HG02571 (cell line): ENCODE data around the gene ARAP1.

ENCODE experiments used
- ATAC-seq: cut with Tn5 transposase; IDR thresholded peaks from one replicate; pipeline ENCODE4 v1.9.1; 2021; ENCODE audit warnings: mild to moderate bottlenecking, moderate library complexity; ENCODE audit not compliant: unreplicated experiment

The ARAP1 gene

DNA sequence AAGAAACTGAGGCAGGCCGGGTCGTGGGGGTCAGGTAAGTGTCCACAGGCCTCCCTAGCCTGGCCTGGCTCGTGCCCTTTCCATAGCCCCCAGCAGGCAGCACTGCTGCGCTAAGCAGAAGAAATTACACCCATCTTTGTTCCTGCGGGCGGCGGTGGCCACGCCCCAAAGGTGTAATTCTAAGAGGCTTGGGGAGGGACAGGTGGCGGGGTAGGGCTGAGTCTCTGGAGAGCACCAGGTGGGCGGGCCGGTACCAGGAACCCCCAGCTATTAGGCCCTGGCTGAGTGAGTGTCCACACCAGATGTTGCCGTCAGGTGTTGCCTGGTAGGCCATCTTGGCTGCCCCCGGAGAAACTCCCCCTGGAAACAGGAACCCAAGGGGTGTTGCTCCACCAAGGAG, 12.3 kb upstream of the ARAP1 start:
- no peak for ATAC-seq

DNA sequence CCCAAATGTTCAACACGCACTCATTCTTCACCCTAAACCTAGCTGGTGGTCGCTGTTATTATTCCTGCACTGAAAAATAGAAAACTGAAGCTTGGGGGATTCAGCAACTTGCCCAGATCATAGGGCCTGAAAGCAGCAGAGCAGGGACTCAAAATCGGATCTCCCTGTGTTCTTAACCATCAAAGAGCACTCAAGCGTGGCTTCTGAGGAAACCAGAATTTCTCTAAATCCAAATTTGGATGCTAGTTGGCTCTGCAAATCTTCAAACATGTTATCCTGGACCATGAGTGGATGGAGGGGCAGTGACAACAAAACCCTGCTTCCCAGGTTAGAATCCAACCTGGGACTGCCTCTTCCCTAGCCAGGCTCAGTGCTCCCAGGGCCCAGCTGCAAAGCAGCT, 11.6 kb upstream of the ARAP1 start:
- no peak for ATAC-seq

DNA sequence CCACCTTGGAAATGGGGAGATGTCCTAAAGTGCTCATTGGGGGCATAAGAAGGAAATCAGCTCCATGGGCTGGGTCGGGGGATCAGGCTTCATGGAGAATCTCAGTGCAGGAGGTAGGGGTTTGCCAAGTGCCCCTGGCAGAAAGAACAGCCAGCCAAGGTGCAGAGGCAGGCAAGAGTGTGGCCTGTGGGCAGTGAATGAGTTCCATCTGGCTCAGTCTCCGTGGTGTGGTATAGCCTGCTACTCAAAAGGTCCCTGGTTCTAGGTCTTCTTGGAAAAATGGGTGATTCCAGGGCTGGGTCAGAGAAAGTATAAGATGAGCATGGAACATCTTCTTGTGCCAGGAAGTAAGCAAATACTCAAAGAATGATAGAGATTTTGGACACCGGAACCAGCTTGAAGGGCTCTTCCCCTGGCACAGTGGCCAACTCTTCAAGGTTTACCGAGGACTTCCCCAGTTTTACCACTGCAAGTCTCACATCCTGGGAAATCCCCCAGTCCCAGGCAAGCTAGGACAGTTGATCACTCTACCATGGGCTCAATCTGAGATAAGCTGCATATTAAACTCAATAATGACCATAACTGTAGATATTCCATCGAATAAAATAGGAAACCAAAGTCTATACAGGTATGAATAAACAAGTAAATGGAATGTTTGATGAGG, 10.6 kb upstream of the ARAP1 start:
- ATAC-seq, result no peak

DNA sequence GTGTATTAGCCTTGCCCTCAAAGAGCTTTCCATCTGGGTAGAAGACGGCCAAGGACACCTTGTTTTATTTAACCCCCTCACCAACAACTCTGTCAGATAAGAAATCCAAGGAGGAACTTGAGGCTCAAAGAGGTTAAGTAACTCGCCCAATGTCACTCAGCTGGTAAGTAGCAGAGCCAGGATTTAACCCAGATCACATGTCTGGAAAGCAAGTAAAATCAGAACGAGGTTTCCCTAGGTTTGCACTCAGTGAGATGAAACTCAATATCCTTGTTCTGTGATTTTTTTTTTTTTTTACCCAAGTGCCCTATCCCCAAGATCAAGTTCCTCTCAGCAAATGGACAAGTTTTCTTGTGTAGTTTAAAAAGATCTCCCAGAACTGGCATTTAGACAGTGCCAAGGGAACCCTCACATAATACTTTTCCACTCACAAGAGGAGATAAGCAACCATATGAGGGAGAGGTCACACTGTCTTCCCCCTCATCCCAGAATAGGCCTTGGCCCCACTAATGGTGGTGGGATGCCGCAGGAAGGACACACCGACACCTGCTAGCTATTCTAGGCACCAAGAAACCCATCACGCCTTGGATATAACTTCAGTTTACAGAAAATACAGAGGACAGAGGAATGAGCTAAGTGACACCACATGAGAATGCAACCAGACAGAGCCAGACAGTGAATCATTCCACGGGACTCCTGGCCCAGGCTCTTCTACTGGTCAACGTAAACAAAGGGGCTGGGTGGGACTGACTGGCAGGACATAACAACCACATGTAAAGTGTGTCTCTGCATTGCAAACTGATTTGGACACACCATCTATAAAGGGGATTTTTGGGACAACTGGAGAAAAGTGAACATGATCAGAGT, 8.6 kb upstream of the ARAP1 start:
- no peak for ATAC-seq

DNA sequence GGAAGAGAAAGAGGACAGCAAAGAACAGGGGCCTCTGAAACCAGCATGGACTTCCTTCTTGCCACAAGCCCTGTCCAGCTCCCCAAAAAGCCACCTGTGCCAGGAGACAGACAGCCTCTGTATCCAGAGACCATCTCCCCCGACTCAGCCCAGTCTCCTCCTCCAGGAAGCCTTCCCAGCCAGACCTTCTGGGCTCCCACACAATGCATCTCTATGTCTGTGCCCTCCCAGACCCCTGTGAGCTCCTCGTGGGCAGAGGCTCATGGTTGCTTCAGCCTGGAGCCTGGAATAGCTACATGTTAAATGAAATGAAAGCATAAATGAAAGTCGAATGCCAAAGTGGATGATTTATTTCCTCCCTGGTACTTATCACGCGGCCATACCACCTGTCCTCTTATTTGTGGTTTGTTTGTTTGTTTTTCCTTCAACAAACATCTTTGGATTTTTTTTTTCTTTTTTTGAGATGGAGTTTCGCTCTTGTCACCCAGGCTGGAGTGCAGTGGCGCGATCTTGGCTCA, 7.3 kb upstream of the ARAP1 start:
- ATAC-seq, result no peak

DNA sequence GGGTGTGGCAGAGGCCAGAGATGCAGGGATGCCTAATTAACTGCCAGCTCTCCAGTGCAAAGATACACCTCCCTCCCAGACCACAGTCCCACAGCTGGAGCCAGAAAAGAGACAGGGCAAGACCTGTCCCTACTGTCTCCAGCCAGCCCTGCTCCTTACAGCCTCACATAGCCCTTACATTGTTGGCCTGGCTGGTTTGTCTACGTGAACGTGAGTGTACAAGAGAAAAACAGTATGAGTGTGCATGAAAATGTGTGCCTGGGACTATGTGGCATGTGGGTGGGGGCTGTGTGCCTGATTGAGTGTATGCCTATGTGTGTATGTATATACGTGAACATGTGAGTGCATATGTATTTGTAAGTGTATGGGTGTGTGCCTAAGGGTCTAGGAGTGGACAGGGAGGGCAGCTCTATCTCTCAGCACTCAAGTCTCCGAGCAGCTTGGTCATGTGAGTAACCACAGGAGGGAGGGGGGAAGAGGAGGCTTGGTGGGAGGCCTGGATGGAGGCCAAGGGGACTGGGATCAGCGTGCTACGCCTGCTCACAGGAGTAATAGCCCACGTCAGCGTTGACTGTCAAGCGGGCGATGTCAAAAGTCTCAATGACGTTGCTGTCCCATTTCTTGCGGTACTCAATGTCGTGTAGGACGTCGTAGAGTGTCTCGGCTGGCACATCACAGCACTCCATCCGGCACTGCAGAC, 6.6 kb upstream of the ARAP1 start:
- ATAC-seq, result no peak

DNA sequence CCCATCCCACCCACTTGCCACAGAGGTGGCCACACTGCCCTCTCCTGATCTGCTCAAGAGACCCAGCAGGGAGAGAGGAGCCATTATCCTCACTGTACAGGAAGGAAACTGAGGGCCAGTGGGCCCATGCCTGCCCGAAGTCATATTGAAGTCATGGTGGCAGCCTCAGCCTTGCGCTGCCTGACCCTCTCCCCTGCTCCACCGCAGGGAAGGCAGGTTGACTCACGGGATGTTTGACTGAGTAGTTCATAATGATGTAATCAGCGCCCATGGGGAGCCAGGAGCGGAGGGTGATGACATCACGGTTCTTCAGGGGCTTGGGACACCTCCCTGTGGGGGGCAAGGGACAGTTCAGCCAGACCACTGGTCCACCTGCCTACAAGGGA, 6.1 kb upstream of the ARAP1 start:
- ATAC-seq, result no peak

DNA sequence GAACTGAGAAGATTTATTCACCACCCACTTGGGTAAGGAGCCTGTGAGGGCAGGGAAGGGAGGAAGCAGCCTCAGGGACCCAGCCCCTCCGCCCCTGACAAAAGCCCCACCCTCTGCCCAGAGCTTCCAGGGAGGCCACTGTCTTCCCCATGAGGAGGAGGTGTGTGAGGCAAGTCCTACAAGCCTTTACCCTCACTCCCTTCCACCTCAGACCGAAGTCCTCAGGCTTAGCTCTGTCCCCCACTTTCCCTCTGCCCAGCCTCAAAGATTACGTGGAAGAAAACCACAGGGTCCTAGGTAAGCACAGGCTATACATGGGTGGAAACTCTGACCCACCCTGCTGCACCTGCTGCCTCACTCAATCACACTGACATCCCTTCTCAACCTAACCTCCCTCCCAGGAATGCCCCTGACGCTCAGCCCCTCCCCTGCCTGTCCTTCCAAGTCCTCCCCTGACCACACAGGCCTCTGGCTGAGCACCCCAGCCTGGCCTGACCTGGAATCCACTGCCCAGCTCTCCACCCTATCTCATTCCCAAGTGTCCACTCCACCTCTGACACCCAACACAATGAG, 3.6 kb upstream of the ARAP1 start:
- ATAC-seq, result no peak

DNA sequence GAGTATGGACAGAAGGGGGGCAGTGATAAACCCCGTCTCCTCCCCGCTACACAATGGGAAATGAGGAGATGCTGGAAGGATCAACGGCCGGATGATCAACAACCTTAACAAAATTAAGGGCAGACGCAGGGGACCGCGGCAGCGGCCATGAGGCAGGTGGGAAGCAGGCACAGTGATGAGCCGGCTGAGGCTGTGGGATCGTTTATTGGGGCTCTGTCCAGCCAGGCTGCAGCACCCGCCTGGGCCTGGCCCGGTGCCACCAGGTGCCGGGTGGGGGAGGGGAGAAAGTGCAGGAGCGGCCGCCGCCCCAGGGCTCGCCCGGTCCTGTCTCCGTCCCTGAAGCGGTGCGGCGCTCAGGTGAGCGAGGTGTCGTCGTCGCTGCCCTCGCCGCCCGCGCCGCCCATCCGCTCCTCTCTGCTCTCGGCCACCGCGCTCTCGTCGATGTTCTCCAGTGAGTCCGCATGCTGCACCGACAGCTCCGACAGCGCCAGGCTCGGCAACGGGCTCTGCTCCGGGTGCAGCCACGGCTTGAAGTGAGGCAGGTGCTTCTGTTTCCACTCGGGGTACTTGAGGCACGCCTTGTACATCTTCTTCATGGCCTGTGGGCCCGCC, 2.4 kb upstream of the ARAP1 start:
- ATAC-seq, result no peak

DNA sequence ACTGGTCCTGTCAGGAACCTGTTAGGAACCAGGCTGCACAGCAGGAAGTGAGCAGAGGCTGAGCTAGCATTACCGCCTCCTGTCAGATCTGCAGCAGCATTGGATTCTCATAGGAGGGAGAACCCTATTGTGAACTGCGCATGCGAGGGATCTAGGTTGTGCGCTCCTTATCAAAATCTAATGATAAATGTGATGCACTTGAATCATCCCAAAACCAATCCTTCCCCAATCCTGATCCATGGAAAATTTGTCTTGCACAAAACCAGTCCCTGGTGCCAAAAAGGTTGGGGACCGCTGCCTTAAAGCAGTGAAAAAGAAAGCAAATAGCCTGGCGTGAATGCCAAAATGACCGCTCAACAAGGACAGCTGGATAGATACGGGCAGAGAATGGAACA, 1.9 kb upstream of the ARAP1 start:
- no peak for ATAC-seq

DNA sequence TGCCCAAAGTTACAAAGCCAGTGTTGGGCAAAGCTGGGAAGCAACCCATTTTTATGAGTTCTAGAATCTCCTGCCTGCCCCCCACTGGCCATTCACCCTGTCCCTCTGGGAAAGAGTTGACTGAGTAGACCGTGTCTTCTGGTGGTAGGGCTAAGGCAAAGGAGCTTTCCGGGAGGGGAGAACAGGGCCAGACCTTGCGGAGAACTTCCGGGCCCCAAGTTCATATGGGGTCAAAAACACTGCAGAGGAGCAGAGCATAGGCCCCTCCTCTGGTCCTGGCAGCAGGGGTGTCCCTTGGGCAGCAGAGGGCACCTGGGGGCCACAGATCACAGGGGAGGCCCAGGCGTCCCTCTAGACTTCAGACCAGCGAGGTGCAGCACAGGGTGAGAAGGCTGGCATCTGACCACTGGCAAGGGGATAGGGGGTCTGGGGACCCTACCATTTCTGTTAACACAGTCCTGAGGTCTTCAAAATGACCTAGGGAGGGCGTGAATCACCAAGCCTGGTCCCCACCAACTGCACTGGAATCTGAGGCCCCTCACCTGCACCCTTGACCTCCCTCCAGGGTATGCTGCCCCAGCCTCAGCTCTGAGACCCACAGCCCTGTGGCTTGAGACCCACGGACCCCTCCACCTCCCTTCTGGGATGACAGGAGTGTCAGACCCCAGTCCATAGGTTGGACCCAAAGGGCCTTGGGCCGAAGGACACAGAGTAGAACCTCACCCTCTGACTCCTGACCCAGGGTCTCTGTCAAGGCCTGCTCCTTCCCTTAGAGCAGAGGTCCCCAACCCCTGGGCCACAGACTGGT, 1.3 kb upstream of the ARAP1 start:
- ATAC-seq, result no peak

DNA sequence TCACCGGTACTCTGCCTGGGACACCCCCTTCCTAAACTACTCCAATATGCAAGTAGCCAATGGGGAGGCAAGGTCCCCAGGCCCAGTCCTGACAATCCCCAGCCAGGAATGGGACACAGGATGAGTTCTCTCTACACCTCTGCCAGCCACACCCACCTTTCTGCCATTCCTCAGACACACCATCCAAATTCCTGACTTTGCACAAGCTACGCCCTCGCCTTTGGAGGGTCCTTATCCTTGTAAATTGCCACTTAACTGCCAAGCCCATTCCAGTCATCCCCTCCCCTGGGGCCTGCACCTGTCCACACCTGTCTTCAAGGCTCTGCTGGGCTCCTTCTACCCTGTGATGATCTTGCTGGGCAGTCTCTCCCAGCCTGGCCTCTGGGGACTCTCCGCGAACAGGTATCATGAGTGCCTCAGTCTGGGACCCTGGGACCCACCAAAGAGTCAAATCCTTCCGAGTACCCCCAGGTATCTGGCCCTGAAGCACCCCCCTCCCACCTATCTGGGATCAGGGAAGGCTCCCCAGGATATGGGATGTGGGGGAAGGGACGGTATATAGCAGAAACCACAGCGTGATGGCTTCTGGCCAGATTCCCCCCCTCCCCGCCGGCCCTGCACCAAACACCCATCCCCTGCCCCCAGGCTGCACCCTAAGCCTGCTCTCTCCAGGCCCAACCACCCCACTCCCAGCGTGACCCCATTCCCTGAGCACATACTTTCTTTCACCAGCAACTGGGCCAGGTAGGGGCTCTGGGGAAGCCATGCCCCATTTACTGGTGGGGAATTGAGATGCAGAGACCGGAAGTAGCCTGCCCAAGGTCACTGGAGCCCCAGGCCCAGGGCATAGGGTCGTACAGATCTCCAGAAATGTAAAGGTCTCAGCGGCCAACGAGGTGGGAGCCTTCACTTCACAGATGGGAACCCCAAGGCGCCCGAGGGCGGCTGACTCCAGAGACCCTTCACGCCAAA, 806 bp downstream of the ARAP1 start:
- ATAC-seq, result no peak

DNA sequence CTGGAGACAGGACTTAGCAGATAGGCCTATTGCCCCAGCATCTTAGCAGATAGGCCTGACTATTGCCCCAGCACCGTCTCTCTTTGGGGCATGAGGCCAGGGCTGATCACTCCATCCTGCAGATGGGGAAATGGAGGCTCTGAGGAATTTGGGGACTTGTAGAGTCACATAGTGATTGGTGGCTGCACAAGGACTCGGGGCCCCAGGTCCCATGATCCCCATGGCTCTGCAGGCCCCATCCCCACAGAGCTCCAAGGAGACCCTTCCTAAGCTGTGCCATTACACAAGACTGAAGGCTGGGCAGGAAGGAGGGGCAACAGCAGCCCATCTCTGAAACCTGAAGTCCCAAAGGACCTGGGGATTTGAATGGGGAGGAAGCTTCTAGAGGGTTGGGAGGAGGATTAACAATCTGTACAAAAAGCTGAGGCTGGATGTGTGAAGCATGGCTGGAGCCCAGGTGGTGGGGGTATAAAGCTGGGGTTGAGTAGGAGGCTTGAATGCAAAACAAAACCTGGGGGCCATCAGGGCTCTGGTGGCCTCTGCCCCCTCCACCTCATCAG, 1.6 kb downstream of the ARAP1 start:
- ATAC-seq, result no peak

DNA sequence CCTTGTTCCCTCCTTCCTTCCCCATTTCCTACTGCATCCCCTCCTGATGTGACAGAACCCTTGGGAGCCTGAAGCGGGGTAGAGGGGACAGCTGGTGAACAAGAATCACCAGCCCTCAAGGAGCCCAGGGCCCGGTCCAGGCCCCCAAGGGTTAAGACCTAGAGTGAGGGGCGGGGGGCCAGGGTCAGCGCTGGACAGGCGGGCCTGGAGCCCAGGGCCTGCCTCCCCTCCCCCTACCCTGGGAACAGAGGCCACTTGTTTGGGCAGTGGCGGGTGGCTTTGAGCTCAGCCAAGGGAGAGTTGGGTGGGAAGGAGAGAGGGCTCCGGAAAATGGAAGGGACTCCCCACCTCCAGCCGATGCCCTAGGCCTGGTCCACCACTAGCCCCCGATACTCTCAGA, 2.1 kb downstream of the ARAP1 start:
- ATAC-seq, result no peak

DNA sequence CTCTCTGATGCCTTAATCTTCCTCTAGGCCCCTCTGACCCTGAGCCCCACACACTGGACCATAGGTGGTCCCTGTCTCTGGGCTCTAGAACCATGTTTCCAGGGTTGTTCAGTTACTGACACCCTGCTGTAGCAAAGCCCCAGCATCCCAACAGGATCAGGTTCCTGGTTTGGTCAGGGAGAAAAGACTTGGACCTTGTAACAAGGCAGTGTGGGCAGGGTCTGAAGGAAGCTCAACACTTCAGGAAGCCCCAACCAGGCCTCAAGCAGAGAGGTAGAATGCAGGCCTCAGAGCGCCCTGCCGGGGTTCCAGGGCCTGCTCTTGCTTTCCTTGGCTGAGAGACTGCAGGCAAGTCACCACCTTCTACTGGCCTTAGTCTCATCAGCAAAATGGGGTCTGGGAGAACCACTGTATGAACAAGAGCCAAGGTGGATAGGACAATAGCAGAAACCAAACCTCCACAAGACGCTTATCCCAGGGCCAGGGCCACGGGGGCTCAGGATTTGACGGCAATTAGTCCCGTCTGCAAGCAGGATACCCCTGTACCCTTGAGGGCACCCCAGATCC, 4.8 kb downstream of the ARAP1 start:
- no peak for ATAC-seq

DNA sequence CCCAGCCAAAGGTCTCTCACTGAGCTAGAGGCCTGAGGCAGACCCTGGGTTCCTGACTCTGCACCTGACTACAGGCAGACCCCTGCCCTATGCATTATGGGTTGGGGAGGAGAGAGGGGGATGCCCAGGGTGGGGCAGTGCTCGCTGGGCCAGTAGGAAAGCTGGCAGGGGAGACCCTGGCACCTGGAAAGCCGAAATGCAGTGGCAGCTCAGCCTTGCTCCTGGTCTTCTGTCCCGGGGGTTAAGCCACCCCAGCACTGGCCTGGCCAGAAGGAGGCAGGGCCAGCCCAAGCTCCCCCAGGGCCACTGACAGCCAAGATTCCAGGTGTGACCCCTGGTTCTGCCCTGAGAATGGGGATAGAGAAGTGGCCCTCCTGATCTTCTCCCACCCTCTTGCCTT, 5.4 kb downstream of the ARAP1 start:
- ATAC-seq, result no peak

DNA sequence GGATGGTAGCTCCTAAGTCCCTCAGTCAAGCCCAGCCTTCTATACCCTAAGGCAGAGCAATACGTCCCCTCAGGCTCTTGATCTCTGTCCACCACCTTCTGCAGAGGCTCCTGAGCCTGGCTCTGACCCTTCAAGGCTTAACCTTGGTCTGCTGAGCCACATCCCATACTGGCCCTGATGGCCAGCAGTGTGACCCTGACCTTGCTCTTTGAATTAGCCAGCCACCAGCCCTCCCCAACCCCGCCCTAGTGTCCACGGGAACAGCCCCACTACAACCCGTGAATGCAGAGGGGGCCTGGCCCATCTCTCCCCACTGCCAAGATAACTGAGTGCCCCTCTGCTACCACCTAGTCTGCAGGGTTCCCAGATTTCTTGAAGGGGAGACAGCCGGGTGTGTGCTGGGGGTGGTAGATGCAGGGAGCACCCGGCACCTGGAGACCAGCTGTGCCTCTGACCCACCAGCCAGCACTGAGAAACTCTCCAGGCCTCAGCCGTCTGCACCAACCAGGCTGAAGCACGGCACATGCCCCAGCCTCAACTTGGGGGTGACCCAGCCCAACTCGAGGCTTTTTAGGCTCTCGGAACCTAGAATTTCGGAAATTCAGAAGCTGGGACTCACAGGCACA, 6.2 kb downstream of the ARAP1 start:
- ATAC-seq, result no peak

DNA sequence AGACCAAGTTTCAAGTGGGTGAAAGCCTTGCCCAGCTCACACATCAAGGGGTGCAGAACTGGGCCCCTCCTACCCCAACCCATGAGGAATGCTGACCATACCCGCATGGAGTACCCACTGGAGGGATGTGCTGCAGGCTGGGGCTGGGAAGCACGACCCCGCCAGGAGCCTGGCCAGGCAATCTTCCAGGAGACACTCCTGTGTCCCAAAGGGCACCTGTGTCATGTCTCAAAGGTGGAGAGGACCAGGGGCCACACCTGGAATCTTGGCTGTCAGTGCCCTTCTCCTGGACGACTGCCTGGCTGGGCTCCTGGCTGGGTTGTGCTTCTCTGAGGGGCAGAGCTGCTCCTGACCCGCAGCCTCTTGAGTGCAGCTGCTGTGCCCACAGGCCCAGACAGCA, 6.7 kb downstream of the ARAP1 start:
- no peak for ATAC-seq
